Limb (tissue), 2 donors: ENCODE measurements around the gene LIMK1.

Experiments used
- DNase-seq, 2 donors: peaks; one replicate each; pipeline ENCODE4 v3.0.0-alpha.2; 2016; ENCODE audit errors: extremely low spot score in 2 of 2

LIMK1 gene

DNA sequence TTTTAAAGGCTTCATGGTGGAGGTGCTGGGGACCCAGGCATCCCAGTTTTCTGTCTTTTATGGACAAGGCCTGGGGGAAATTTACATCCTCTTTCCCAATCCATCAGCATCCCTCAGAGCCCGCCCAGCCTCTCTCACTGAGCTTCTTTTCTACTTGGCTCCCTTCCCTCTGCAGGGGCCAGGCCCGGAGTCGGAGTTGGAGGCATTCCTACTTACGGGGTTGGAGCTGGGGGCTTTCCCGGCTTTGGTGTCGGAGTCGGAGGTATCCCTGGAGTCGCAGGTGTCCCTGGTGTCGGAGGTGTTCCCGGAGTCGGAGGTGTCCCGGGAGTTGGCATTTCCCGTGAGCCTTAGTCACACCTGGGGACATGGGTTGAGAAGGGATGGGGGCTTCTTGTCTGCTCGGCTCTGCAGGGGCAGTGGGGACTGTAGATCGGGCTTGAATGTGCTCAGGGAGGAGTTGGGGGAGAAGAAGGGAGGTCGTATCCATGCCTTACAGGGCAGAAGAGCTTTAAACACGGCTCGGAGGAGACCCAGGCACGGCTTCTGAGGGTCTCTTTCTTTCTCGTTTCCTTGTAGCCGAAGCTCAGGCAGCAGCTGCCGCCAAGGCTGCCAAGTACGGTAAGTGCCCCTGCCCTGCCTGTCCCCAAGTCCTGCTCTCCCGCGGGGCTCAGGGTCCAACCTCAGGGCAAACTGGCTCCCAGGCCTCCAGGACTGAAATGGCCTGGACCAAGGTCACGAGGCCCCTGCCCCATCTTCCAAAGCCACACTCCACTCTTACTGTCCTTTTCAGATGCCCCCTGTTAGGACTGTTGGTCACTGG lies 27.3 kb upstream of the LIMK1 start:
- DNase-seq: no peak

DNA sequence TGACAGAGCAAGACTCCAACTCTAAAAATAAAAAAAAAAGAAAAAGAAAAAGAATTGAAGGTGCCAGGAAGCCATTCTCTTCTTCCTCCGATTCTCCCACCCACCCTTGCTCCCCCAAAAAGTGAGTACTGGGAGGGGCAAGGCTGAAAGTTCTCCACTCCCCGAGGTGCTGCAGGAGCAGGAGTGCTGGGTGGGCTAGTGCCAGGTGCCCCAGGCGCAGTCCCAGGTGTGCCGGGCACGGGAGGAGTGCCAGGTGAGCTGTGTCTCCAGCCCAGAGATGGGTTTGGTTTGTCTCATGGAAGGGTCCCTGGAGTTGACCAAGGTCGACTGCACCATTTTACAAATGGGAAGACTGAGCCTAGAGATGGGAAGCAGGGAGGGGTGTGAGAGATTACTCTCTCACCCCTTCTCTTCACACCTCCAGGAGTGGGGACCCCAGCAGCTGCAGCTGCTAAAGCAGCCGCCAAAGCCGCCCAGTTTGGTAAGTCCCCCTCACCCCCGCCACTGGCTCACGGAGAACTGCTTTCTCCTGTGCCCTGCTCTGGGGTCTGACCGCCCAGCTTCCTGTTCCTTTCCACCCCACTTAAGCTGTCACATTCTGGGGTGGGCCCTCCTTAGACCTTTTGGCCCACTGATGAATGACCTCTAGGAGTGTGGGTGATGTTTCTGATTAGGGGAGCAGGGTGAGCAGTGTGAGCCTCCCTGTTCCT lies 26.2 kb upstream of the LIMK1 start:
- DNase-seq: no peak

DNA sequence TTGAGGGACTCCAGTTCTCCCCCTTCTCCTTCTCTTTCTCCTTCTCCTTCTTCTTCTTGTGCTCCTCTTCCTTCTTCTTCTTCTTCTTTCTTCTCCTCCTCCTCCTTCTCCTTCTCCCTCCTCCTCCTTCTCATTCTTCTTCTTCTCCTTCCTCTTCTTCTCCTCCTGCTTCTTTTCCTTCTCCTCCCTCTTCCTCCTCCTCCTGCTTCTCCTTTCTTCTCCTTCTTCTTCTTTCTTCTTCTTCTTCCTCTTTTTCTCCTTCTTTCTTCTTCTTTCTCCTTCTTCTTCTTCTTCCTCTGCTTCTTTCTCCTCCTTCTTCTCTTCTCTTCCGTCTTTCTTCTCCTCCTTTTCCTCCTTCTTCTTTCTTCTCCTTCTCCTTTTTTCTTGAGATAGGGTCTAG lies 25.6 kb upstream of the LIMK1 start:
- no peak for DNase-seq

DNA sequence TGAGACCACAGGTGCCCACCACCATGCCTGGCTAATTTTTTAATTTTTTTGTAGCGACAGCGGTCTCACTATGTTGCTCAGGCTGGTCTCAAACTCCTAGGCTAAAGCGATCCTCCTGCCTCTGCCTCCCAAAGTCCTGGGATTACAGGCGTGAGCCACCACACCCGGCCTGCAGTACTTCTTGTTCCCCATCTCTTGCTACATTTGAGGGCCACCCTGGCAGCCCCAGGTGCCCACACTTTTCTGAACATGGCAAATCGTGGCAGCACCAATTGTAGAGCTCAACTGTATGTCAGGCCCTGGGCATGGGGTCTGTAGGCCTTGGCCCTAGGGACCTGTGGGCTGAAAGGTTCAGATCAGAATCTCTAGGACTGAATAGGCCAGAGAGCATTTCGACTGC lies 25.1 kb upstream of the LIMK1 start:
- no peak for DNase-seq

DNA sequence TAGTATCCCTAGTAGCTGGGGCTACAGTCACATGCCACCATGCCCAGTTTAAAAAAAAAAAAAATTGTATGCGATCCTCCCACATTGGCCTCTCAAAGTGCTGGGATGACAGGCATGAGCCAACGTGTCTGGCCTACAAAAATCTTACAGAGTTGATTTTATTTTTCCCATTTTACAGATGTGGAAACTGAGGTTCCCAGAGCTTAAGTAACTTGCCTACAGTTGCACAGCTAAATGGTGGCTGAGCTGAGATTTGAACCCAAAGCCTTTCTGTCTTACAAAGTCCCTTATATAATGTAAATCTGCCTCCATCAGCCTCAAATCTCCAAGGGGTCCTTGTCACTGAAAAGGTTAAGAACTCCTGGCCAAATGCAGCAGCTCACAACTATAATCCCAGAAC lies 24.6 kb upstream of the LIMK1 start:
- no peak for DNase-seq

DNA sequence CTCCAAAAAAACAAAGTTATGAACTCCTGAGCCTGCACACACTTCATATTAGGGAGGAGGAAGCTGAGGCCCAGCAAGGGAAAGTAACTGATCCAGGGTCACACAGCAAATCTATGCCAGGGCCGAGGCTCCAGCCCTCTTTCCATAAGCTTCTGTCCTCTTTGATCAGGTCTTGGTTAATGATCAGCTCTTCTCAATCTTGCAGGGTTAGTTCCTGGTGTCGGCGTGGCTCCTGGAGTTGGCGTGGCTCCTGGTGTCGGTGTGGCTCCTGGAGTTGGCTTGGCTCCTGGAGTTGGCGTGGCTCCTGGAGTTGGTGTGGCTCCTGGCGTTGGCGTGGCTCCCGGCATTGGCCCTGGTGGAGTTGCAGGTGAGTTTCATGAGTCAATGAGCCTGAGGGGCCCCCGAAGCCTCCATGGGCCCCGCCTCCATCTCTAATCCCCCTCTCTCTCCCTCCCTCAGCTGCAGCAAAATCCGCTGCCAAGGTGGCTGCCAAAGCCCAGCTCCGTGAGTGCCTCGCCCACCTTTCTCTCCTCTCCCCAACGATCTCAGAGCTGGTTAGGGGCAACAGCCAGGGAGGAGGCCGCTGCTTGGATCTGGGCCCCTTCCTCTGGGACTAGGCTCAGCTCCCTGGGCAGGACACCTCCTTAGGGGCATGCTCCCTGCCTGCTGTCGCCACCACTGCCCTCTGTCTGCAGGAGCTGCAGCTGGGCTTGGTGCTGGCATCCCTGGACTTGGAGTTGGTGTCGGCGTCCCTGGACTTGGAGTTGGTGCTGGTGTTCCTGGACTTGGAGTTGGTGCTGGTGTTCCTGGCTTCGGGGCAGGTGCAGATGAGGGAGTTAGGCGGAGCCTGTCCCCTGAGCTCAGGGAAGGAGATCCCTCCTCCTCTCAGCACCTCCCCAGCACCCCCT lies 23.7 kb upstream of the LIMK1 start:
- DNase-seq: no peak

DNA sequence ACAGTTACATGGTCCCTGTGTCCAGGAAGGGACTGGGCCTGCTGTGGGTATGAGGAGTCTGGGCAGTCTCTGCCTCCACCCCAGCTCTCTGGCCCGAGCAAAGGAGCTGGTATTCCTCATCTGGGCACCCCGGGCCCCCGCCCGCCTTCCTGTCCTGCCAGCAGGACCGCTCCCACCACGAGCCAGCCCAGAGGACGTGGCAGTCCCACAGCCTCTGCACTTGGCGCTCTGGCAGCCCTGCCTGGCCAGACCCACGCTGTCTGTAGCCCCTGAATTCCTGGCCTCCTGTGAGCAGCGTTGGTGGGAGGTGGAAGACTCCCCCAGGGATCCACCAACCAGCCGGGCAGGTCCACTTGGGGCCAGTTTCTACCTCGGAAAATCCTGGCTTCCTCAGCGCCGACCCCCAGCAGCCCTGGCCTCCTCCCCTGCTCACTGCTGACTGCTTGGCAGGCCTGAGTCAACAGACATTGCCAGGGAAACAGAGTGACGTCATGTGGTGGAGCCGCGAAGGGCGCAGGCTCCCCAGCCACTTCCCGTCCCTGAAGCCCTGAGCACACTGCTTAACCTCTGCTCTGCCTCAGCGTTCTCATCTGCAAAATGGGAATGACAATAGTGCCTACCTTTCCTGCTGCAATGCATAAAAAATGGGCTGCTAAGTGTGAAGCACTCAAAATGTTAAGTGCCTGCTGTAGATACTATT lies 21.6 kb upstream of the LIMK1 start:
- no peak for DNase-seq

DNA sequence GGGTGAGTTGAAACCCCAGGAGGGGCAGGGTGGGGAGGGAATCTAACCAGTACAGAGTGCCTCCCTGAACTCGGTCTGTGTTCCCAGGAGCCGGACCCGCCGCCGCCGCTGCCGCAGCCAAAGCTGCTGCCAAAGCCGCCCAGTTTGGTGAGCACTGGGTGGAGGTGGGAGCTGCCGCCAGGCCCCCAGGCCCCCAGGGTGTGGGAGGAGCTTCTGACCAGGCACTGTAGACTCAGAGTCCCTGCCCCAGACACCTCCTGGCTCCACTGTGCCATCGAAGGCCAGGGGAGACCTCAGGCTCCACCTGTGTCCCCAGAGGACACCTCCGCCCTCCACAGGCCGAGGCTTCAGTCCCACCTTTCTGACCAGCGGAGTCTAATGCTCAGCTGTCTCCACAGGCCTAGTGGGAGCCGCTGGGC lies 20.4 kb upstream of the LIMK1 start:
- no peak for DNase-seq

DNA sequence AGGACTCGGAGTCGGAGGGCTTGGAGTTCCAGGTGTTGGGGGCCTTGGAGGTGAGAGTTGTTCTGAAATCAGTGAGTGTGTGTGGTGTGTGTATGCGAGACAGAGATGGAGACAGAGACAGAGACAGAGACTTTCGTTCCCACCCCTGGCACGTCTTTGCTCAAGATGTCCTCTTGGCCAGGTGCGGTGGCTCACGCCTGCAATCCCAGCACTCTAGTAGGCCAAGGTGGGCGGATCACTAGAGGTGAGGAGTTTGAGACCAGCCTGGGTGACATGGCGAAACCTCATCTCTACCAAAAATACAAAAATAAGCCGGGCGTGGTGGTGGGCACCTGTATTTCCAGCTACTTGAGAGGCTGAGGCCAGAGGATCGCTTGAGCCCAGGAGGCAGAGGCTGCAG lies 20.0 kb upstream of the LIMK1 start:
- no peak for DNase-seq

DNA sequence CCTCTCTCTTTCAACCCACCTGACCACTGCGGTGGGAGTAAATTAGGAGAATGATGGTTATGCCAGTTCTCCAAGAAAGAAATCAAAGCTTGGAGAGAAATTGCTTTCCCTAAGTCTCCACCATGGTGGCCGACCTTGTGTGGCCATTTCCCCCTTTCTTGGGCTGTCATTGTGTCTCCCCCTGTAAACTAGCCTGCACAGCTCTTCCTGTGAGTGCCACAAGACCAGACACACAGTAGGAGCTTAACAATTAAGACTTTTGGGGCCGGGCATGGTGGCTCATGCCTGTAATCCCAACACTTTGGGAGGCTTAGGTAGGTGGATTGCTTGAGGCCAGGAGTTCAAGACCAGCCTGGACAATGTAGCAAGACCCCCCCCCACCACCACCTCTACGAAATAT lies 18.9 kb upstream of the LIMK1 start:
- DNase-seq: no peak

DNA sequence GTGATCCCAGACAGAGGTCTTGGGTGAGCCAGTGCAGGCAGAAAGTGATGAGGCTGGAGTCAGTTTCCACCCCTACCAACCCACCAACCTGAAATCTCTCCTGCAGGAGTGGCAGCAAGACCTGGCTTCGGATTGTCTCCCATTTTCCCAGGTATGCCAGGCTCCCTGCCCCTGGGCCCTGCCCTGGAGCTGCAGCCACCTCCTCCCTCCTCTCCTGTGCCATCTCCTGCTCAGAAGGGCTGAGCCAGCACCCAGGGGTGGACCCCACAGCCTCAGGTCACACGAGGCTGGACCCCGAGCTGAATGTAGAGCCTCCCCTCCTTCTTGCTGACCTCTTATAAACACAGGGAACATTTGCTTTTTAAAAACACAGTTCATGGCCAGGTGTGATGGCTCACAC lies 17.0 kb upstream of the LIMK1 start:
- no peak for DNase-seq

DNA sequence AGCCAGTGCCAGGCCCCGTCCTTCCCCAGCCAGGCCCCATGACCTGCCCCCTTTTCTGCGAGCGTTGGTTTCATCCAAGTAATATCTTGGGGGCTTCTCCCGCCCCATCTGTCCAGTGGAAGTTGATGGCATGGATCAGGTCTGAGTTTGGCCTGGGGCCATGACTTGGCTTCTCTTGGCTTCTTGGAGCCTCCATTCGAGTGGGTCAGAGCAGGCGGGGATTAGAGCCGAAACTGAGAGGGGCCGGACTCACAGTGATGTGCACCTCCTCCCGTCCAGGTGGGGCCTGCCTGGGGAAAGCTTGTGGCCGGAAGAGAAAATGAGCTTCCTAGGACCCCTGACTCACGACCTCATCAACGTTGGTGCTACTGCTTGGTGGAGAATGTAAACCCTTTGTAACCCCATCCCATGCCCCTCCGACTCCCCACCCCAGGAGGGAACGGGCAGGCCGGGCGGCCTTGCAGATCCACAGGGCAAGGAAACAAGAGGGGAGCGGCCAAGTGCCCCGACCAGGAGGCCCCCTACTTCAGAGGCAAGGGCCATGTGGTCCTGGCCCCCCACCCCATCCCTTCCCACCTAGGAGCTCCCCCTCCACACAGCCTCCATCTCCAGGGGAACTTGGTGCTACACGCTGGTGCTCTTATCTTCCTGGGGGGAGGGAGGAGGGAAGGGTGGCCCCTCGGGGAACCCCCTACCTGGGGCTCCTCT lies 15.1 kb upstream of the LIMK1 start:
- DNase-seq: no peak

DNA sequence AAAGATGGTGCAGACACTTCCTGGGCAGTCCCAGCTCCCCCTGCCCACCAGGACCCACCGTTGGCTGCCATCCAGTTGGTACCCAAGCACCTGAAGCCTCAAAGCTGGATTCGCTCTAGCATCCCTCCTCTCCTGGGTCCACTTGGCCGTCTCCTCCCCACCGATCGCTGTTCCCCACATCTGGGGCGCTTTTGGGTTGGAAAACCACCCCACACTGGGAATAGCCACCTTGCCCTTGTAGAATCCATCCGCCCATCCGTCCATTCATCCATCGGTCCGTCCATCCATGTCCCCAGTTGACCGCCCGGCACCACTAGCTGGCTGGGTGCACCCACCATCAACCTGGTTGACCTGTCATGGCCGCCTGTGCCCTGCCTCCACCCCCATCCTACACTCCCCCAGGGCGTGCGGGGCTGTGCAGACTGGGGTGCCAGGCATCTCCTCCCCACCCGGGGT lies 14.5 kb upstream of the LIMK1 start:
- no peak for DNase-seq

DNA sequence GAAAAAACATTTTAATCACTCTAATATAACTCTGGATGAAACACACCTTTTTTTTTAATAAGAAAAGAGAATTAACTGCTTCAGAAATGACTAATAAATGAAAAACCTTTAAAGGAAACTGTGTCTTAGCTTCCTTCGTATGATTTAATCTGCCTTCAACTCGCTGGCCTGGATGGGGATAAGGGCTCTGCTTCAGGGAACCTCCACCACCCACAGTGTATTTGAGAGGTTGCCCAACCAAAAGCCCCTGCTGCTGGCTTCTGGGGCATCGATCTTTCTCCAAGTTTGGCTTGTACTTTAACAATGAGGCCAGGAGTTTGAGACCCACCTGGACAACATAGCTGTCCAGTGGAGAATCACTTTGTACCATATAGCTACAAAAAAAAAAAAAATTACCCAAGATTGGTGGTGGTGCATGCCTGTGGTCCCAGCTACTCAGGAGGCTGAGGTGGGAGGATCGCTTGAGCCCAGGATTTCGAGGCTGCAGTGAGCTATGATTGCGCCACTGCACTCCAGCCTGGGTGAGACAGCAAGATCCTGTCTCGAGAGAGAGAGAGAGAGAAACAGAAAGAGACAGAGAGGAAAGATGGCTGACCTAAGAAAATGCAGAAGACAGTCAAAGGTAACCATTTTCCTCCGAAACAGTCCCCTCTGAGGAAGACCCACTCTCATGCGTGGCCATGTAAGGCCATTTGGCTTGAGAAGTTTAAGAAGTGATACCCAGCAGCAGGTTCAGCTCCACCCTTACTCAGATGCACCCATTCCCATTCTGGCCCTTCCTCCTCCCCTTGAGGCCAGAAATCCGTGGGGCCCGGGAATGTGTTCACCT lies 13.6 kb upstream of the LIMK1 start:
- no peak for DNase-seq

DNA sequence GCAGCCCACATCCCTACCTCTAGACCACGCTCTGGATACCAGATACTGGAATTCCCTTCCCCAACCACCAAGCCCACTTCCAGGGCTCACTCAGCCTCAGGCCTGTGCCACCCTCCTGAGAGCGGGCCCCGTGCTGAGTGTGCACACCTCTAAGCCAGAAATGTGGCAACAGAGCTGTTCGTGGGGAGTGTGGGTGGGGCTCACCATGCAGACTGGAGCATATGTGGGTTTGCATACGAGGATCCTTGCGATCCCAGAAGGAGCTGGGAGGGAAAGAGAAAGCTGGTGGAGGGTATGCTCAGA lies 13.0 kb upstream of the LIMK1 start:
- no peak for DNase-seq

DNA sequence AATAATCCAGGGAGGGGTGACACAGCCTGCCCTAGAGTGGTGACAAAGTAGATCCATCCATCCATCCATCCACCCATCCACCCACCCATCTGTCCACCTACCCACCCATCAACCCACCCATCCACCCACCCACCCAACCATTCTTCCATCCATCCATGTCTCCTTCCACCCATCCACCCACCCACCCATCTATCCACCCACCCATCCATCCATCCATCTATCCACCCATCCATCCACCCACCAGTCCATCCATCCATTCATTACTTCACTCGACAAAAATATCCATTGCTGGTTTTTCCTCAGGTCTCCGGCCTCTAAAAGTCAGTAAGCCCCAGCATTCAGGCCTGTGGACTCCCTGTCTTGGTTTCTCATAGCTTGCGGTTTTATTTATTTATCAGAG lies 12.5 kb upstream of the LIMK1 start:
- DNase-seq: no peak

DNA sequence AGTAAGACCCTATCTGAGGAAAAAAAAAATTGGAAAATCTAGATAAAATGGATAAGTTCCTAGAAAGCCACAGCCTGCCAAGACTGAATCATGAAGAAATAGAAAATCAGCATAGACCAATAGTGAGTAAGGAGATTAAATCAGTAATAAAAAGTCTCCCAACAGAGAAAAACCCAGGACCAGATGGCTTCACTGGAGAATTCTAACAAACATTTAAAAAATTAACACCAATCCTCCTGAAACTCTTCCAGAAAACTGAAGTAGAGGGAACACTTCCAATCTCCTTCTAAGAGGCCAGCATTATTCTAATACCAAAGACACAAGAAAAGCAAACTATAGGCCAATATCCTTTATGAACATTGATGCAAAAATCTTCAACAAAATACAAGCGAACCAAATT lies 8.8 kb upstream of the LIMK1 start:
- DNase-seq: no peak

DNA sequence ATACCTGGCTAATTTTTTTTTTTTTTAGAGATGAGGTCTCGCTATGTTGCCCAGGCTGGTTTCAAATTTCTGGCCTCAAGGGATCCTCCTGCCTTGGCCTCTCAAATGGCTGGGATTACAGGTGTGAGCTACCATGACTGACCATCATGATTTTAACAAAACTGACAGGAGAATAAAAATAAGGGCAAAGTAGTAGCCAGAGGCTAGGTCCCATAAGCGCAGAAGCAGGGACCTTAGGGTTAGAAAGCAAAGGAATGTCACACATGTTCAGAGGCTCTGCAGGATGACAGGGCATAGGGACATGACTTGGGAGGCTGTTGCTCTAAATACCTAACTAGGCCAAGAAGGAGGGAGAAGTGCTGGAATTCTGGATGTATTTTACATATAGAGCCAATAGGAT lies 5.1 kb upstream of the LIMK1 start:
- no peak for DNase-seq

DNA sequence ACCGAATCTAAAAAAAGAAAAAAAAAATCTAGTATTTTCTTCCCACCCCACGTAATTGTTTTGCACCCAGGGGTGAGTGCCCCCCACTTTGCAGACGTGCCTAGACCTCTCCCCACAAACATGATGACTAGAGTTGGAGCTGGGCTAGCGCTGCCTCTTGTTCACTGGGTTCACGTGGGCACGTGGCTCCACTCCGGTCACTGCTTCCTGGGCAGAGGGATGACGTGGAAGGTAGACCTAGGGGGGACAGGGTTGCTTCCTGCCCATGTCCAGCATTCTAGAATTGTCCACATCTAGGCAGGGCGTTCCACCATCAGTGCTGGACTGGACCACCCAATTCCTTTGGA lies 861 bp upstream of the LIMK1 start:
- no peak for DNase-seq
